Uterus (tissue), 4 donors: ENCODE data around the gene PRDM10. TPM values are rescaled to one million over a fixed set of nuclear protein-coding genes. Genes with fewer than 3 reads are reported as not detected.

ENCODE experiments used
- DNase-seq, 2 donors: peaks; one replicate each; pipeline ENCODE4 v3.0.0-alpha.2; 2019 to 2020
- H3K27ac ChIP-seq, 2 donors: fragments of 200-600 bp; sonication (generic); 1 replicate in 1 of 2; 2 replicates in 1 of 2; pipeline ENCODE4 v1.5.1; 2016 to 2018
- H3K27me3 ChIP-seq, 2 donors: fragments of 200-600 bp; sonication (generic); one replicate each; pipeline ENCODE4 v1.5.1; 2018 to 2019; ENCODE audit warnings: control low read depth in 1 of 2
- H3K36me3 ChIP-seq, 2 donors: fragments of 200-600 bp; sonication (generic); one replicate each; pipeline ENCODE4 v1.5.1; 2019; ENCODE audit warnings: control low read depth in 1 of 2
- H3K4me1 ChIP-seq, 2 donors: fragments of 200-600 bp; sonication (generic); one replicate each; pipeline ENCODE4 v1.5.1; 2018 to 2019; ENCODE audit warnings: control low read depth in 1 of 2
- H3K4me3 ChIP-seq, 2 donors: fragments of 200-600 bp; sonication (generic); 1 replicate in 1 of 2; 2 replicates in 1 of 2; pipeline ENCODE4 v1.5.1; 2018 to 2019; ENCODE audit warnings: mild to moderate bottlenecking in 1 of 2
- H3K9me3 ChIP-seq, 2 donors: fragments of 200-600 bp; sonication (generic); one replicate each; pipeline ENCODE4 v1.5.1; 2019; ENCODE audit warnings: control low read depth in 1 of 2
- CTCF ChIP-seq, 4 experiments: fragments of 200-600 bp in 2 of 4; fragments of 450-650 bp in 2 of 4; sonication (generic) in 2 of 4; IDR thresholded peaks; one replicate each; pipeline ENCODE4 v1.5.1; 2016 to 2019; ENCODE audit warnings: antibody characterized with exemption in 4 of 4, mild to moderate bottlenecking in 2 of 4, moderate library complexity in 1 of 4
- POLR2A ChIP-seq, 2 donors: fragments of 450-650 bp; IDR thresholded peaks; one replicate each; pipeline ENCODE4 v1.6.1; 2016; ENCODE audit warnings: antibody characterized with exemption in 2 of 2, mild to moderate bottlenecking in 1 of 2, moderate library complexity in 1 of 2
- intact Hi-C: fragments of 100-400 bp; cut with DNase I; formaldehyde crosslinking; loops from one replicate; pipeline ENCODE4 v1.15.1; 2023; ENCODE audit warnings: low total_unique reads
- total RNA-seq, 4 donors: library from RNA; depleted of rRNA in 3 of 4; stranded (reverse); fragments of >200 nt in 3 of 4; gene quantifications; one replicate each; pipeline versions ENCODE4 v1.1.0 to v1.2.4, GENCODE V29; 2014 to 2023
- donor health status: DM: yes; HTN: yes; CAD: no.

The PRDM10 gene
- total RNA-seq, 4 donors from 2014 or later: 0.29 to 18.6 (median 6.7) TPM

DNA sequence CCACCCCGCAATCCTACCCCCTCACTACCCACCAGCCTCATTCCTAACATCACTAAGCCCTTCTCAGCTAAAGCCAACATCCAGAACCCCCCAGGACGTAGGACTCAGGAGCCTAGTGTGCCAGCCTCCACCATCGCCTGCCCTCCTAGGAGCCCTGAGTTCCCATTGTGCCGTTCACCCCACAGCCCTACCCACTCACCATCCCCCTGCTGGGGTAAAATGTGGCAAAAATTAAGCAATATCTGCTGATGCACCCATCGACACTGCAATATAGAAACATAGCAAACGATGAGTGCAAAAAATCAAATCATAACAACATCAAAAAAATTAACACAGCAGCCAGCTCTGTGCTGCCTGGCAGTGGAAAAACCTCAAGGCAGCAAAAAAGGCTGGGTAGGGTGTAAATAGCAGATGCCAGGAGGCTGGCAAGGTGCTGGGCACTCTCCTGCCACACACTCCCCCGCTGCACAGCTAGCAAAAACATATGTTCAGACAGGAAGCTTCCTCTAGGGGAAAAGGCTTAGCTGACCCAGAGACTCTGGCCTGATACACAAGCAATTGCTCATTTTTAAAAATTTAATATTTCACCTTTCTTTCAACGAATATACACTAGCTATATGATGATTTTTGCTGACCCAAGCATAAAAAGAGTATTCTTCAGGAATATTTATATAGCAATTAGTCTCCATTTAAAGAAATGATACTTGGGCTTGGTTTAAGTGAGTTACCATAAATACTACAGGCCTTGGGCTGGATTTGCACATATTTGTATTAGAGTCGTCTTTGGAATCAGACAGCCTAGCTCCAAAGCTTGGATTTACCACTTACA lies 33.8 kb downstream of the PRDM10 start:
- H3K4me3 ChIP-seq: no peak overlapping the region
- intact Hi-C loops: no loop called here
- H3K27ac ChIP-seq: no peak overlapping the region
- H3K9me3 ChIP-seq: no peaks in the 10 kb centered on the region
- DNase-seq: no peak
- H3K4me1 ChIP-seq: no peaks in the 10 kb centered on the region
- no peaks in the 10 kb centered on the region for H3K36me3 ChIP-seq
- TF ChIP-seq CTCF (IDR thresholded peaks at IDR 0.05) (no peak), POLR2A (IDR thresholded peaks at IDR 0.05) (no peak)
- no peaks in the 10 kb centered on the region for H3K27me3 ChIP-seq

- Histone ChIP-seq H3K9me3 (no peaks in the 10 kb centered on the region), H3K27me3 (no peaks in the 10 kb centered on the region), H3K4me1 (no peaks in the 10 kb centered on the region), H3K27ac (no peak overlapping the region), H3K4me3 (no peak overlapping the region), H3K36me3 (no peaks in the 10 kb centered on the region)
- no peak for TF ChIP-seq POLR2A (IDR thresholded peaks at IDR 0.05)
- no peak for TF ChIP-seq CTCF (IDR thresholded peaks at IDR 0.05)
- intact Hi-C loops: no loop called here
- DNase-seq: no peak
Measured at GRCh38 chr11:129967996-129968395, 34.6 kb downstream of the PRDM10 start.

GRCh38 chr11:129965248-129965647 lies 37.4 kb downstream of the PRDM10 start:
- H3K4me1 ChIP-seq: no peaks in the 10 kb centered on the region
- no peak for DNase-seq
- TF ChIP-seq CTCF (IDR thresholded peaks at IDR 0.05): no peak
- TF ChIP-seq POLR2A (IDR thresholded peaks at IDR 0.05): no peak
- H3K9me3 ChIP-seq: no peaks in the 10 kb centered on the region
- H3K36me3 ChIP-seq: no peaks in the 10 kb centered on the region
- H3K27me3 ChIP-seq: no peaks in the 10 kb centered on the region
- intact Hi-C loops: no loop called here
- H3K27ac ChIP-seq: no peak overlapping the region
- H3K4me3 ChIP-seq: no peak overlapping the region

DNA sequence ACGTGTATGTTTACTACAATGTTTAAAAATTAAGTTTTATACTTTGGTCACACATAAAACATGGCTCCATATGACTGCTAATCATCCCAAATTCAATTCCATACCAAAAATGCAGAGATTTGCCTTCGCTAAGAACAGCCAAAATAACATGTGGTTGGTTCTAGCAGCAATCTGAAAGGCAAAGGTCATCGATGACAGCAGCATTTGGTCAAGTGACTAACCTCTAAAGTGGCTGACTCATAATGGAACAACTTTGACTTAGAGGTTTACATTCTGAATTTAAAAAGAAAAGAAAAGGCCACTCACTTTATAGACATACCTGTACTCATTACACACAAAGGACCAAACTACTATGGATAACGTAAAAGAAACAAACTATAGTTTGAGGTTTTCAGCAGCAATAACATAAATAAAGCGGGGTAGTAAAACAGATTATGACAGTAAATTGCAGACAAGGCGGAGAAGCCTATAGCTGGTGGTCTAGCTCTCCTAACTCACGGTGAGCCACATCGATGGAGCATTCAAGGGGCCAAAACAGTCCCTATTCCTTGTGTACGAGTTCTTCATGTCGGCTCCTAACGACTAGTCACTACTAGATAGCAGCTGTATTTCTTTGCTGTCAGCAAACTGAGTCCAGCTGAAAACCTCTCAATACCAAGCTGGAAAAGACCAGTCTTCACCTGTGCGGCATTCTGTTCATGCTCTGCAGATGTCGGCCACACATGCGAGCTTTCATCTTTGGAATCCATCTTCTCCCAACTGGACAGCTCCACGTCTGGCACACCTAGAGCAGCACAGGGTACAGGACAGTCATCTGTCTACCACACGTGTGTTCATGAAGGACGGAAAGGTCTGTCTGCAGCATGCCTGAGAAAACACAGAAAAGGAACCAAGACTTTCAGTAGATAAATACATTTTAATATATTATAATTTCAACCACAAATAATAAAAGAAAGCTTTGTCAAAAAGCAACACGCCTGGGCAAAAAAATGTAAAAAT lies 42.1 kb downstream of the PRDM10 start:
- Histone ChIP-seq H3K4me3 (no peak overlapping the region), H3K27me3 (no peaks in the 10 kb centered on the region), H3K4me1 (no peaks in the 10 kb centered on the region), H3K36me3 (no peaks in the 10 kb centered on the region), H3K9me3 (no peaks in the 10 kb centered on the region), H3K27ac (no peak overlapping the region)
- intact Hi-C loops: no loop called here
- no peak for DNase-seq
- no peak for TF ChIP-seq CTCF (IDR thresholded peaks at IDR 0.05)
- no peak for TF ChIP-seq POLR2A (IDR thresholded peaks at IDR 0.05)

DNA sequence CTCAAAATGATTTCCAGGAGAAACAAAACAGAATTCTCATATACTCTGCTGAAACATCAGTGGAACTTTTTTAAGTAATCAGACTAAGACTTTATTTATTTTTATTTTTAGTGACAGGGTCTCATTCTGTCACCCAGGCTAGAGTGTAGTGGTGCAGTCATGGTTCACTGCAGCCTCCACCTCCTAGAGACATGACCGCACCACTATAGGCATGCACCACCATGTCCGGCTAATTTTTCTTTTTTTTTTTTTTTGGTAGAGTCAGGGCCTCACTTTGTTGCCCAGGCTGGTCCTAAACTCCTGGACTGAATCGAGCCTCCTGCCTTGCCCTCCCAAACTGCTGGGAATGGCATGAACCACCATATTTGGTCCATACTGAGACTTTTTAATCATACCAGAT lies 42.9 kb downstream of the PRDM10 start:
- Histone ChIP-seq H3K9me3 (no peaks in the 10 kb centered on the region), H3K4me3 (no peak overlapping the region), H3K27me3 (no peaks in the 10 kb centered on the region), H3K27ac (no peak overlapping the region), H3K4me1 (no peaks in the 10 kb centered on the region), H3K36me3 (no peaks in the 10 kb centered on the region)
- DNase-seq: no peak
- intact Hi-C loops: no loop called here
- TF ChIP-seq POLR2A (IDR thresholded peaks at IDR 0.05): no peak
- no peak for TF ChIP-seq CTCF (IDR thresholded peaks at IDR 0.05)
